Endothelial cell of umbilical vein (primary cell): ENCODE data around the gene C4A. TPM values are rescaled to one million over a fixed set of nuclear protein-coding genes. Genes with fewer than 3 reads are reported as not detected.

ENCODE experiments used
- BruUV-seq: library from RNA; stranded (reverse); fragments of 400-500 nt; replicated peaks from 2 replicates; lab custom pipeline; 2021; lab: Mats Ljungman, UMichigan
- CTCF ChIA-PET: fragments of 300-600, 350-600 bp; sonication (Branson Sonifier 250); formaldehyde crosslinking; loops from one replicate; lab custom pipeline; 2021; ENCODE audit warnings: antibody characterized with exemption, inconsistent platforms; lab: Charles Lee
- POLR2A ChIA-PET: fragments of 300-600, 350-600 bp; sonication (Branson Sonifier 250); formaldehyde crosslinking; loops from one replicate; lab custom pipeline; 2021; ENCODE audit warnings: antibody characterized with exemption, inconsistent platforms; lab: Charles Lee
- DNase-seq: peaks from one replicate; pipeline ENCODE4 v3.0.0-alpha.2; 2011; ENCODE audit warnings: low read depth, low spot score
- FAIRE-seq: peaks from 2 replicates; lab custom pipeline; 2011; peaks lifted over from hg19 to GRCh38; lab: Jason Lieb, UNC
- H2AFZ ChIP-seq: 2 replicates; pipeline ENCODE4 v1.6.0; 2012; ENCODE audit warnings: low read depth, low read length, control low read depth, inconsistent platforms
- H3K27ac ChIP-seq: 2 replicates; pipeline ENCODE4 v1.5.1; 2011; ENCODE audit warnings: low read depth, mild to moderate bottlenecking, control low read depth, low read length, moderate library complexity; ENCODE audit not compliant: insufficient read depth
- H3K27me3 ChIP-seq, 2 experiments: 2 replicates each; pipeline versions ENCODE4 v1.6.0 to v1.6.1; 2011; ENCODE audit warnings: low read length in 2 of 2, mixed read lengths in 1 of 2; ENCODE audit not compliant: control insufficient read depth in 2 of 2, insufficient read depth in 2 of 2
- H3K36me3 ChIP-seq, 2 experiments: 2 replicates in 1 of 2; 3 replicates in 1 of 2; pipeline ENCODE4 v1.5.1; 2011; ENCODE audit warnings: low read length in 2 of 2, mild to moderate bottlenecking in 1 of 2, moderate library complexity in 1 of 2; ENCODE audit not compliant: control insufficient read depth in 2 of 2, insufficient read depth in 2 of 2; ENCODE audit errors: extremely low read depth in 1 of 2
- H3K4me1 ChIP-seq: 3 replicates; pipeline ENCODE4 v1.5.1; 2011; ENCODE audit warnings: mild to moderate bottlenecking, low read length; ENCODE audit not compliant: control insufficient read depth, insufficient read depth; ENCODE audit errors: extremely low read depth
- H3K4me2 ChIP-seq: 2 replicates; pipeline ENCODE4 v1.6.1; 2011; ENCODE audit warnings: low read length, control low read depth, mixed read lengths; ENCODE audit not compliant: insufficient read depth
- H3K4me3 ChIP-seq, 3 experiments: fragments of 200-600 bp in 1 of 3; sonication (generic), shearing (Covaris generic) in 1 of 3; replicated peaks in 1 of 3; 2 replicates each; pipeline ENCODE4 v1.5.1; 2011 to 2016; ENCODE audit warnings: control low read depth in 3 of 3, low read length in 3 of 3, mild to moderate bottlenecking in 2 of 3, inconsistent platforms in 1 of 3, low read depth in 1 of 3, moderate library complexity in 1 of 3; ENCODE audit not compliant: insufficient read depth in 1 of 3
- H3K79me2 ChIP-seq: 2 replicates; pipeline ENCODE4 v1.6.0; 2012; ENCODE audit warnings: low read length, inconsistent platforms; ENCODE audit not compliant: control insufficient read depth, insufficient read depth
- H3K9ac ChIP-seq: replicated peaks from 2 replicates; pipeline ENCODE3; 2011; ENCODE audit warnings: low read length, control low read depth; ENCODE audit not compliant: insufficient read depth; ENCODE audit errors: extremely low read depth
- H3K9me1 ChIP-seq: replicated peaks from 3 replicates; pipeline ENCODE4 v1.6.0; 2011; ENCODE audit warnings: mild to moderate bottlenecking, low read length; ENCODE audit not compliant: control insufficient read depth, insufficient read depth; ENCODE audit errors: extremely low read depth
- H3K9me3 ChIP-seq: replicated peaks from 2 replicates; pipeline ENCODE4 v1.5.1; 2012; ENCODE audit warnings: low read length, inconsistent platforms; ENCODE audit not compliant: control insufficient read depth, insufficient read depth
- H4K20me1 ChIP-seq: replicated peaks from 2 replicates; pipeline ENCODE3; 2011; ENCODE audit warnings: mild to moderate bottlenecking, low read length; ENCODE audit not compliant: control insufficient read depth, insufficient read depth; ENCODE audit errors: extremely low read depth
- EZH2 ChIP-seq: IDR thresholded peaks from 2 replicates; pipeline ENCODE4 v1.6.1; 2012; ENCODE audit warnings: borderline replicate concordance, low read depth, mild to moderate bottlenecking, moderate library complexity, low read length, inconsistent platforms; ENCODE audit not compliant: severe bottlenecking
- FOS ChIP-seq: IDR thresholded peaks from 2 replicates; pipeline ENCODE4 v1.6.1; 2011; ENCODE audit warnings: mild to moderate bottlenecking, low read length, moderate library complexity, borderline replicate concordance; ENCODE audit not compliant: insufficient read depth
- GATA2 ChIP-seq: IDR thresholded peaks from 2 replicates; pipeline ENCODE4 v1.7.0; 2011; ENCODE audit warnings: low read depth, mild to moderate bottlenecking, moderate library complexity, mixed read lengths, low read length; ENCODE audit not compliant: insufficient read length, insufficient read depth
- JUN ChIP-seq: IDR thresholded peaks from 2 replicates; pipeline ENCODE4 v1.6.1; 2011; ENCODE audit warnings: borderline replicate concordance, low read depth; ENCODE audit not compliant: insufficient read length, insufficient read depth
- MYC ChIP-seq: IDR thresholded peaks from one replicate; pipeline ENCODE4 v1.6.1; 2011; ENCODE audit warnings: mild to moderate bottlenecking, low read depth, low read length
- POLR2A ChIP-seq: IDR thresholded peaks from 2 replicates; pipeline ENCODE4 v1.6.1; 2012; ENCODE audit warnings: low read depth, mild to moderate bottlenecking, control low read depth, low read length
- POLR2AphosphoS5 ChIP-seq: IDR thresholded peaks from 2 replicates; pipeline ENCODE4 v1.6.1; 2012; ENCODE audit warnings: low read depth, mild to moderate bottlenecking, control low read depth, low read length, moderate library complexity; ENCODE audit not compliant: insufficient read depth
- dilution Hi-C: fragments of 300-500 bp; cut with MboI; formaldehyde crosslinking; loops from one replicate; pipeline ENCODE4 v1.15.0; 2019; ENCODE audit warnings: low sequenced_read_pairs; ENCODE audit not compliant: extremely low pct_ligation_motif_present
- intact Hi-C: fragments of 100-400 bp; cut with micrococcal nuclease; formaldehyde crosslinking; loops from one replicate; pipeline ENCODE4 v1.10.0; 2022
- polyA plus RNA-seq, 4 experiments: library from polyadenylated mRNA; depleted of rRNA in 3 of 4; stranded (reverse) in 3 of 4; unstranded in 1 of 4; fragments of >200 nt; gene quantifications; 2 replicates each; pipeline versions ENCODE4 v1.2.1 to v1.2.3, GENCODE V29; 2011 to 2012; ENCODE audit warnings: missing spikeins in 1 of 4
- total RNA-seq: library from RNA; stranded (reverse); gene quantifications from 2 replicates; pipeline ENCODE4 v1.2.3, GENCODE V29; 2021
- TF ChIP-seq, protein P1 (sequence below): IDR thresholded peaks from 2 replicates; pipeline ENCODE4 v1.6.1; 2011; ENCODE audit not compliant: insufficient read depth, insufficient read length
- TF ChIP-seq, protein P2 (sequence below), 2 donors: IDR thresholded peaks; 1 replicate in 1 of 2; 2 replicates in 1 of 2; pipeline ENCODE4 v1.5.1; 2011; ENCODE audit warnings: low read length in 2 of 2, mild to moderate bottlenecking in 2 of 2, moderate library complexity in 2 of 2, control low read depth in 1 of 2, inconsistent platforms in 1 of 2, low read depth in 1 of 2; ENCODE audit not compliant: insufficient read depth in 1 of 2; ENCODE audit errors: extremely low read depth in 1 of 2

C4A gene
- total and polyA plus RNA-seq, 2 donors (not counting 3 experiments of a cell fraction or from before 2014, with no cell fraction given) = 5.2 to 5.7 TPM

- CTCF ChIA-PET = no interaction called here
Measured at GRCh38 chr6:31956796-31957195, 25.1 kb upstream of the C4A start.

More at GRCh38 chr6:31956796-31957195, 25.1 kb upstream of the C4A start:
- Histone ChIP-seq H3K9me3 (no peaks in the 10 kb centered on the region), H3K27ac (no peak overlapping the region), H4K20me1 (no peaks in the 10 kb centered on the region), H3K36me3 (peaks cover 19 to 38% of the 10 kb centered on the region in 2 experiments), H3K9ac (no peak overlapping the region), H3K4me3 (no peak overlapping the region), H3K79me2 (peaks cover 25% of the 10 kb centered on the region), H3K27me3 (no peaks in the 10 kb centered on the region), H3K4me2 (no peak overlapping the region), H3K4me1 (peaks cover 17% of the 10 kb centered on the region), H3K9me1 (no peaks in the 10 kb centered on the region), H2AFZ (no peak overlapping the region)
- TF ChIP-seq MYC (no peak), FOS (no peak), EZH2 (no peak), POLR2A (no peak), POLR2AphosphoS5 (no peak), GATA2 (no peak), JUN (no peak)
- TF ChIP-seq, protein P1, sequence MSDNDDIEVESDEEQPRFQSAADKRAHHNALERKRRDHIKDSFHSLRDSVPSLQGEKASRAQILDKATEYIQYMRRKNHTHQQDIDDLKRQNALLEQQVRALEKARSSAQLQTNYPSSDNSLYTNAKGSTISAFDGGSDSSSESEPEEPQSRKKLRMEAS = no peak
- TF ChIP-seq, protein P2, sequence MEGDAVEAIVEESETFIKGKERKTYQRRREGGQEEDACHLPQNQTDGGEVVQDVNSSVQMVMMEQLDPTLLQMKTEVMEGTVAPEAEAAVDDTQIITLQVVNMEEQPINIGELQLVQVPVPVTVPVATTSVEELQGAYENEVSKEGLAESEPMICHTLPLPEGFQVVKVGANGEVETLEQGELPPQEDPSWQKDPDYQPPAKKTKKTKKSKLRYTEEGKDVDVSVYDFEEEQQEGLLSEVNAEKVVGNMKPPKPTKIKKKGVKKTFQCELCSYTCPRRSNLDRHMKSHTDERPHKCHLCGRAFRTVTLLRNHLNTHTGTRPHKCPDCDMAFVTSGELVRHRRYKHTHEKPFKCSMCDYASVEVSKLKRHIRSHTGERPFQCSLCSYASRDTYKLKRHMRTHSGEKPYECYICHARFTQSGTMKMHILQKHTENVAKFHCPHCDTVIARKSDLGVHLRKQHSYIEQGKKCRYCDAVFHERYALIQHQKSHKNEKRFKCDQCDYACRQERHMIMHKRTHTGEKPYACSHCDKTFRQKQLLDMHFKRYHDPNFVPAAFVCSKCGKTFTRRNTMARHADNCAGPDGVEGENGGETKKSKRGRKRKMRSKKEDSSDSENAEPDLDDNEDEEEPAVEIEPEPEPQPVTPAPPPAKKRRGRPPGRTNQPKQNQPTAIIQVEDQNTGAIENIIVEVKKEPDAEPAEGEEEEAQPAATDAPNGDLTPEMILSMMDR (IDR thresholded peaks at IDR 0.05; ENCODE audit: extremely low read depth in 1 of 2, insufficient read depth in 1 of 2, low read depth in 1 of 2, low read length in 2 of 2) = no peak
- POLR2A ChIA-PET = no interaction called here
- intact Hi-C loops = loop anchor here (5.0 to 10.0 kb wide), 2 partner anchors 122 to 221 kb away; partner anchors contain the start of genes AGPAT1 and RNF5
- DNase-seq (no peak), FAIRE-seq (no peak)
- BruUV-seq = no TSS peak
- dilution Hi-C loops = no loop called here
